GM12878 (cell line): ENCODE measurements around the gene PPP1R14B. TPM values are rescaled to one million over a fixed set of nuclear protein-coding genes. Genes with fewer than 3 reads are reported as not detected.

ENCODE experiments used
- BHLHE40 ChIP-seq, 2 experiments: fragments of 450-650 bp in 1 of 2; IDR thresholded peaks; 2 replicates each; pipeline ENCODE4 v1.6.1; 2011 to 2017; ENCODE audit warnings: low read depth in 2 of 2, borderline replicate concordance in 1 of 2, improper control_type of control experiment in 1 of 2, low read length in 1 of 2, mild to moderate bottlenecking in 1 of 2
- BMI1 ChIP-seq: fragments of 450-650 bp; IDR thresholded peaks from 2 replicates; pipeline ENCODE4 v1.6.1; 2016; ENCODE audit warnings: mild to moderate bottlenecking, moderate library complexity, borderline replicate concordance
- BRCA1 ChIP-seq: IDR thresholded peaks from 2 replicates; pipeline ENCODE4 v1.6.1; 2011; ENCODE audit warnings: low read depth, low read length, improper control_type of control experiment
- CBX5 ChIP-seq: sonication (generic); IDR thresholded peaks from 2 replicates; pipeline ENCODE4 v1.6.1; 2016; ENCODE audit warnings: low read depth, moderate library complexity, mild to moderate bottlenecking, inconsistent platforms
- CTCF ChIP-seq, 3 experiments: IDR thresholded peaks in 2 of 3; conservative IDR thresholded peaks in 1 of 3; 2 replicates each; pipeline ENCODE4 v1.5.1; 2011; ENCODE audit warnings: low read depth in 3 of 3, low read length in 3 of 3, mild to moderate bottlenecking in 3 of 3, control low read depth in 2 of 3, moderate library complexity in 2 of 3, inconsistent platforms in 1 of 3, mixed read lengths in 1 of 3; ENCODE audit not compliant: control insufficient read depth in 2 of 3, insufficient read depth in 1 of 3; ENCODE audit errors: extremely low read depth in 1 of 3
- EED ChIP-seq: sonication (generic); IDR thresholded peaks from 2 replicates; pipeline ENCODE4 v1.6.1; 2016; ENCODE audit warnings: antibody characterized with exemption, low read depth
- HDAC2 ChIP-seq: fragments of 200-600 bp; sonication (generic); IDR thresholded peaks from 2 replicates; pipeline ENCODE4 v1.6.1; 2017
- LARP7 ChIP-seq: fragments of 450-650 bp; IDR thresholded peaks from 2 replicates; pipeline ENCODE4 v1.6.1; 2017; ENCODE audit warnings: mild to moderate bottlenecking
- MYC ChIP-seq: IDR thresholded peaks from 2 replicates; pipeline ENCODE4 v1.6.1; 2011; ENCODE audit warnings: mild to moderate bottlenecking, low read length, moderate library complexity, inconsistent platforms; ENCODE audit not compliant: insufficient read depth, insufficient replicate concordance, insufficient read length, severe bottlenecking
- NBN ChIP-seq: fragments of 450-650 bp; IDR thresholded peaks from 2 replicates; pipeline ENCODE4 v1.6.1; 2016
- NFIC ChIP-seq: IDR thresholded peaks from 2 replicates; pipeline ENCODE4 v1.6.1; 2012; ENCODE audit warnings: low read depth, mild to moderate bottlenecking, inconsistent platforms, low read length, moderate library complexity
- NRF1 ChIP-seq: conservative IDR thresholded peaks from 2 replicates; pipeline ENCODE4 v1.6.1; 2011; ENCODE audit warnings: mild to moderate bottlenecking, low read depth, low read length, improper control_type of control experiment
- PAX8 ChIP-seq: fragments of 450-650 bp; IDR thresholded peaks from 2 replicates; pipeline ENCODE4 v1.6.1; 2017; ENCODE audit warnings: mild to moderate bottlenecking, moderate library complexity
- PML ChIP-seq: IDR thresholded peaks from 2 replicates; pipeline ENCODE4 v1.6.1; 2012; ENCODE audit warnings: low read length, inconsistent platforms
- POU2F2 ChIP-seq: IDR thresholded peaks from 3 replicates; pipeline ENCODE4 v1.6.1; 2011; ENCODE audit warnings: low read depth, mild to moderate bottlenecking, low read length, borderline replicate concordance
- PRDM15 ChIP-seq: fragments of 450-650 bp; formaldehyde crosslinking; IDR thresholded peaks from 2 replicates; pipeline ENCODE4 v1.4.0; 2020; ENCODE audit warnings: mild to moderate bottlenecking, moderate library complexity
- STAT3 ChIP-seq: IDR thresholded peaks from 2 replicates; pipeline ENCODE4 v1.6.1; 2011; ENCODE audit warnings: low read depth, low read length, improper control_type of control experiment
- ZNF384 ChIP-seq: IDR thresholded peaks from 2 replicates; pipeline ENCODE4 v1.6.1; 2012; ENCODE audit warnings: low read depth, mild to moderate bottlenecking, low read length, improper control_type of control experiment, borderline replicate concordance
- polyA plus RNA-seq, 11 experiments: library from polyadenylated mRNA; depleted of rRNA in 4 of 11; unstranded in 6 of 11; stranded (reverse) in 5 of 11; fragments of >200 nt; fragmentation: Nextera tagmentation in 4 of 11; fragmentation: Illumina TruSeq in 1 of 11; extraction: Ambion mirVana in 4 of 11; extraction: Trizol in 1 of 11; gene quantifications; 1 replicate in 1 of 11; 2 replicates in 10 of 11; pipeline versions ENCODE4 v1.2.1 to v1.2.3, GENCODE V29; 2011 to 2016; ENCODE audit warnings: inconsistent platforms in 2 of 11, missing spikeins in 2 of 11, low read depth in 1 of 11
- total RNA-seq, 4 experiments: library from RNA; depleted of rRNA in 3 of 4; stranded (reverse); fragments of >200 nt in 3 of 4; fragmentation: Illumina TruSeq in 1 of 4; extraction: Trizol in 1 of 4; gene quantifications; 2 replicates each; pipeline versions ENCODE4 v1.2.1 to v1.2.3, GENCODE V29; 2013 to 2021
- TF ChIP-seq, protein P1 (sequence below): fragments of 450-650 bp; formaldehyde crosslinking; IDR thresholded peaks from 2 replicates; pipeline ENCODE4 v1.4.0; 2022; ENCODE audit warnings: mild to moderate bottlenecking, moderate library complexity

PPP1R14B gene
- total and polyA plus RNA-seq, 10 of the 15 experiments (the other 5 are each of a cell fraction or from before 2014, with no cell fraction given), result 8.4 to 283 (median 124) TPM

GRCh38 chr11:64241491-64242374, 5.0 kb downstream of the PPP1R14B start (continued):
- TF ChIP-seq CBX5 (no peak), HDAC2 (no peak), BHLHE40 (IDR thresholded peaks at IDR 0.05; ENCODE audit: borderline replicate concordance in 1 of 2, low read depth in 2 of 2, low read length in 1 of 2) (peak in 1 of 2 experiments; percentile 12; a peak in 2 of 4 replicates), NBN (0 out of 2 replicates have a peak, but pooled peaks have one; percentile 37), NRF1 (no peak), NFIC (no peak), STAT3 (no peak), PRDM15 (CRISPR knock-in tag) (no peak), LARP7 (peak; percentile 90), CTCF (IDR thresholded peaks at IDR 0.05 in 2 of 3, conservative IDR thresholded peaks at IDR 0.05 in 1 of 3; ENCODE audit: control insufficient read depth in 2 of 3, extremely low read depth in 1 of 3, insufficient read depth in 1 of 3, low read depth in 3 of 3, low read length in 3 of 3) (no peak), PML (no peak), BMI1 (no peak), EED (no peak), POU2F2 (peak; percentile 43; the same call in 1 of the 3 replicates), PAX8 (no peak), MYC (no peak), ZNF384 (no peak), BRCA1 (no peak)
- TF ChIP-seq, protein P1, sequence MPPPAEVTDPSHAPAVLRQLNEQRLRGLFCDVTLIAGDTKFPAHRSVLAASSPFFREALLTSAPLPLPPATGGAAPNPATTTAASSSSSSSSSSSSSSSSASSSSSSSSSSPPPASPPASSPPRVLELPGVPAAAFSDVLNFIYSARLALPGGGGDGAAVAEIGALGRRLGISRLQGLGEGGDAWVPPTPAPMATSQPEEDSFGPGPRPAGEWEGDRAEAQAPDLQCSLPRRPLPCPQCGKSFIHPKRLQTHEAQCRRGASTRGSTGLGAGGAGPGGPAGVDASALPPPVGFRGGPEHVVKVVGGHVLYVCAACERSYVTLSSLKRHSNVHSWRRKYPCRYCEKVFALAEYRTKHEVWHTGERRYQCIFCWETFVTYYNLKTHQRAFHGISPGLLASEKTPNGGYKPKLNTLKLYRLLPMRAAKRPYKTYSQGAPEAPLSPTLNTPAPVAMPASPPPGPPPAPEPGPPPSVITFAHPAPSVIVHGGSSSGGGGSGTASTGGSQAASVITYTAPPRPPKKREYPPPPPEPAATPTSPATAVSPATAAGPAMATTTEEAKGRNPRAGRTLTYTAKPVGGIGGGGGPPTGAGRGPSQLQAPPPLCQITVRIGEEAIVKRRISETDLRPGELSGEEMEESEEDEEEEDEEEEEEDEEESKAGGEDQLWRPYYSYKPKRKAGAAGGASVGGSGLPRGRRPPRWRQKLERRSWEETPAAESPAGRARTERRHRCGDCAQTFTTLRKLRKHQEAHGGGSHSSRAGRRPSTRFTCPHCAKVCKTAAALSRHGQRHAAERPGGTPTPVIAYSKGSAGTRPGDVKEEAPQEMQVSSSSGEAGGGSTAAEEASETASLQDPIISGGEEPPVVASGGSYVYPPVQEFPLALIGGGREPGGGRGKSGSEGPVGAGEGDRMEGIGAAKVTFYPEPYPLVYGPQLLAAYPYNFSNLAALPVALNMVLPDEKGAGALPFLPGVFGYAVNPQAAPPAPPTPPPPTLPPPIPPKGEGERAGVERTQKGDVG, result no peak
